Esophagus (tissue), 2 donors: ENCODE measurements around the gene GTF2F1. TPM values are rescaled to one million over a fixed set of nuclear protein-coding genes. Genes with fewer than 3 reads are reported as not detected.

ENCODE experiments used
- H3K27ac ChIP-seq, 2 donors: one replicate each; pipeline ENCODE4 v1.5.1; 2013; ENCODE audit warnings: low read depth in 2 of 2, mild to moderate bottlenecking in 2 of 2, inconsistent platforms in 1 of 2, low read length in 1 of 2, moderate library complexity in 1 of 2
- H3K27me3 ChIP-seq, 2 donors: one replicate each; pipeline ENCODE4 v1.6.1; 2013; ENCODE audit warnings: low read length in 2 of 2, control low read depth in 1 of 2, mild to moderate bottlenecking in 1 of 2; ENCODE audit not compliant: insufficient read depth in 2 of 2, control insufficient read depth in 1 of 2
- H3K36me3 ChIP-seq, 2 donors: one replicate each; pipeline ENCODE4 v1.6.1; 2013; ENCODE audit warnings: low read length in 1 of 2; ENCODE audit not compliant: control insufficient read depth in 2 of 2, insufficient read depth in 2 of 2
- H3K4me1 ChIP-seq, 2 donors: one replicate each; pipeline ENCODE4 v1.6.1; 2013; ENCODE audit warnings: low read length in 1 of 2; ENCODE audit not compliant: control insufficient read depth in 2 of 2, insufficient read depth in 2 of 2
- H3K4me3 ChIP-seq, 2 donors: one replicate each; pipeline ENCODE4 v1.5.1; 2013; ENCODE audit warnings: low read length in 2 of 2, mild to moderate bottlenecking in 2 of 2, low read depth in 1 of 2, moderate library complexity in 1 of 2
- H3K9me3 ChIP-seq, 2 donors: one replicate each; pipeline ENCODE4 v1.6.1; 2013; ENCODE audit warnings: mild to moderate bottlenecking in 2 of 2, low read depth in 1 of 2, low read length in 1 of 2, moderate library complexity in 1 of 2; ENCODE audit not compliant: control insufficient read depth in 2 of 2, insufficient read depth in 1 of 2
- WGBS, 2 donors: extraction: QIAGEN DNeasy Blood & Tissue Kit; methylation state at CpG; one replicate each; pipeline ENCODE4 v1.1.7; 2013; 5-methylcytosine and 5-hydroxymethylcytosine counted together
- polyA plus RNA-seq, 2 donors: library from polyadenylated mRNA; stranded (reverse); fragments of 200-250 nt; gene quantifications; one replicate each; pipeline ENCODE4 v1.2.3, GENCODE V29; 2013
- donor health status: healthy with polysubstance abuse.
- donor health status: Bipolar disorder and iron deficiency.

The GTF2F1 gene
- polyA plus RNA-seq, 2 donors = 35.7 to 46.6 TPM

DNA sequence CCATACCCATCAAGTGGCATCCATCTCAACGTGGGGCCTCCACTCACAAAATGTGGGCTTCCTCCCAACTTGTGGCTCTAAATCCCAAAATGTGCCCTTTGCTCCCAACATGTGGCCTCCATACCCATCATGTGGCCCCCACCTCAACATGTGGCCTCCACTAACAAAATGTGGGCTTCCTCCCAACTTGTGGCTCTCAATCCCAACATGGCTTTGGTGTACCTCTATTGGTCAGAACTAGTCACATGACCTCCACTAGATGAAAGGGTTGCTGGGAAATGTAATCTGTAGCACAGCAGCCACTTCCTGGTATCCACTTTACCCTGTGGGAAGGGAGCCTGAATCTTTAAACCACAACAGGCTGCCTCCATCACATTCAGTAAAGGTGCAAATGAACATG is 49.5 kb downstream of the GTF2F1 start:
- WGBS, 2 donors = 95 to 100% methylated on average over 1 of the region's 1 CpG
- no peaks in the 10 kb centered on the region for H3K4me1 ChIP-seq
- H3K27me3 ChIP-seq = no peaks in the 10 kb centered on the region
- no peak overlapping the region for H3K27ac ChIP-seq
- peaks cover 0 to 2% of the 10 kb centered on the region in 2 donors for H3K9me3 ChIP-seq
- H3K4me3 ChIP-seq = no peak overlapping the region
- H3K36me3 ChIP-seq = no peaks in the 10 kb centered on the region

DNA sequence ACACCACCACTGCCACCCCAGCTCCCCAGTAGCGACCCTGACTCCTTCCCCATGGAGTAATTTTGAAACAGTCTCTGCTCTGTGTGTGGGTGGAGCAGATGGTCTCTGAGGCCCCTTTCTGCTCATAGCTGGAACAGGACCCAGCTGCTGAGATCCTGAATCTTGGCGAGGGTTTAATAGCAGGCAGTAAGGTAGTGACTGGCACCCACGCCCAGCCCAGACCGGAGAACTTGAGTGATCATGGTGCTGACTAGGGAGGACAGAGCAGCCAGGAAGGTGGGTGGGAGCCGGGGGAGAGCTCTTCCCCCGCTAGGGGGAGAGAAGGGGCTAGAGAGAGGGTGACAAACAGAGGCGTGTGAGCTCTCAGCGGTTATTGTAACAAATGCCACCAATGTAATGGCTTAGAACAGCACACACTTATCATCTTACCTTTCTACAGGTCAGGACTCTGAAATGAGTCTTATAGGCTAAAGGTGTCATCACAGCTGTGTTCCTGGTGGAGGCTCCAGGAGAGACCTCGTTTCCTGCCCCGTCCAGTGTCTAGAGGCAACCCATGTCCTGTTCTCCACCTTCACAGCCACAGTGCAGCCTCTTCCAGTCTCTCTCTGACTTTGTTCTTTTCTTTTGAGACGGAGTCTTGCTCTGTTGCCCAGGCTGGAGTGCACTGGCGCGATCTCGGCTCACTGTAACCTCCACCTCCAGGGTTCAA is 52.3 kb downstream of the GTF2F1 start:
- H3K9me3 ChIP-seq = peaks cover 0 to 2% of the 10 kb centered on the region in 2 donors
- no peaks in the 10 kb centered on the region for H3K4me1 ChIP-seq
- no peaks in the 10 kb centered on the region for H3K27me3 ChIP-seq
- H3K4me3 ChIP-seq = no peak overlapping the region
- H3K36me3 ChIP-seq = no peaks in the 10 kb centered on the region
- 66 to 70% methylated on average over 14 of the region's 14 CpGs for WGBS, 2 donors
- no peak overlapping the region for H3K27ac ChIP-seq

DNA sequence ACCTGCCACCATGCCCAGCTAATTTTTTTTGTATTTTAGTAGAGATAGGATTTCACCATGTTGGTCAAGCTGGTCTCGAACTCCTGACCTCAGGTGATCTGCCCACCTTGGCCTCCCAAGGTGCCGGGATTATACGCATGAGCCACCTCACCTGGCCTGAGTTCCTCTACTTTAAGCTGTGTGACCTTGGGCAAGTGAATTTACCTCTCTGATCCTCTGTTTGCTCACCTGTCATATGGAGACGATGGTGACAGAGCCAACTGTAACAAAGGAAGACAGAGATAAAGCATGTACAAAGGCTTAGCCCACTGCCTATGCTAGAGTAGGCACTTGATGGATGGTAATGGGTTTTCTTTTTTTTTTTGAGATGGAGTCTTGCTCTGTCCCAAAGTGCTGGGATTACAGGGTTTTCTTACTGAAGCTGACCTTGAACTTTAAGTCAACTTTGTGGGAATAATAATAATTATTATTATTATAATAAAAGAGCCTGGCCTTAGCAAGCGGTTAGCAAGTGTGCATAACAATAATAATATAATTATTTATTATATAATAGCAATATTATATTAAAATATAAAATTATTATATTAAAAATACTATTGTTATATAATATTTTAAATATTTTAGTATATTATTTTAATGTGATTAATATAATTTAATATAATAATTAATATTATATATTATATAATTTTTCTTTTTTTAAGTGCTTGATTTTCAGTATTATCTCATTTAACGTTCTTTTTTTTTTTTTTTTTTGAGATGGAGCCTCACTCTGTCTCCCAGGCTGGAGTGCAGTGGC is 58.3 kb downstream of the GTF2F1 start:
- H3K36me3 ChIP-seq = no peaks in the 10 kb centered on the region
- WGBS, 2 donors = 77 to 86% methylated on average over 6 of the region's 6 CpGs
- no peak overlapping the region for H3K27ac ChIP-seq
- peaks cover 0 to 6% of the 10 kb centered on the region in 2 donors for H3K4me1 ChIP-seq
- H3K27me3 ChIP-seq = no peaks in the 10 kb centered on the region
- H3K4me3 ChIP-seq = no peak overlapping the region
- H3K9me3 ChIP-seq = no peaks in the 10 kb centered on the region

DNA sequence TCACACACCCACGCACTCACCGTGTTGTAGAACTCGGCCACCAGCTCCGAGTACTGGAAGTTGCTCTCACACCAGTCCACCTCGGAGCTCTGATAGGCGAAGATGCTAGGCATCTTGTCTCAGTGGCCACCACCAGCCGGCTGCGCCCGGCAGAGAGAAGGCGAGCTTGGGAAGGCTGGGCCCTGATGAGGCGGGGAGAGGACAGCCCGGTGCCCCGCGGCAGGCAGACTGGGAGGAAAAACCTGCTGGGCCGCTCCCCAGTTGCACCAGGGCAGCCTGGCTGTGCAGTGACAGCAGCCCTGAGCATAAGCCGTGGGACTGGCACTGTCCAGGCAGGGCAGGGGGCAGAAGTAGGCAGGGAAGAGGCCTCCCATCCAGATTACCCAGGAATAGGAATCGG is 59.5 kb downstream of the GTF2F1 start, which contains the start of gene ACER1:
Gene ACER1, minus strand, starts transcription at position 174 of the 400 bp plus-strand sequence. Its CDS starts 61 bp downstream, at position 113.
- peak within 1 kb of the TSS; percentile 8 to 86 for H3K27ac ChIP-seq
- WGBS, 2 donors = 55 to 68% methylated on average over 16 to 17 of the region's 17 CpGs
- no peaks in the 10 kb centered on the region for H3K27me3 ChIP-seq
- peaks cover 0 to 6% of the 10 kb centered on the region in 2 donors for H3K4me1 ChIP-seq
- H3K36me3 ChIP-seq = no peaks in the 10 kb centered on the region
- H3K9me3 ChIP-seq = no peaks in the 10 kb centered on the region
- H3K4me3 ChIP-seq = peak within 1 kb of the TSS; percentile 17 to 34

Other genes starting within 250 kb of the GTF2F1 start
- gene MLLT1, start 113.2 kb downstream of the GTF2F1 start, polyA plus RNA-seq = 10 to 100 TPM; 15.5 to 16.3 TPM
- gene ACER1, start 59.6 kb downstream of the GTF2F1 start, polyA plus RNA-seq = 1 to 10 TPM; 6.2 to 7.4 TPM
- 10 to 100 TPM; 38.0 to 65.5 TPM for gene CLPP, start 31.6 kb downstream of the GTF2F1 start, polyA plus RNA-seq
- 10 to 100 TPM; 40.6 to 57.1 TPM for gene ALKBH7, start 20.4 kb downstream of the GTF2F1 start, polyA plus RNA-seq
- gene PSPN, start 17.2 kb downstream of the GTF2F1 start, polyA plus RNA-seq = under 1 TPM; 0.47 to 0.79 TPM
- gene KHSRP, start 31.6 kb upstream of the GTF2F1 start, polyA plus RNA-seq = 10 to 100 TPM; 91.9 to 96.2 TPM
- 1 to 10 TPM in 1 of 2 donors, under 1 TPM in 1; 0.36 to 1.4 TPM for gene SLC25A41, start 40.6 kb upstream of the GTF2F1 start, polyA plus RNA-seq
- 10 to 100 TPM; 43.5 to 66.0 TPM for gene SLC25A23, start 66.6 kb upstream of the GTF2F1 start, polyA plus RNA-seq
- gene CRB3, start 71.1 kb upstream of the GTF2F1 start, polyA plus RNA-seq = 10 to 100 TPM; 50.8 to 87.6 TPM
- gene DENND1C, start 88.6 kb upstream of the GTF2F1 start, polyA plus RNA-seq = 1 to 10 TPM; 1.8 to 3.9 TPM
- gene TUBB4A, start 109.1 kb upstream of the GTF2F1 start, polyA plus RNA-seq = under 1 TPM; 0.06 to 0.16 TPM
- 1 to 10 TPM; 4.8 to 8.2 TPM for gene TNFSF9, start 137.9 kb upstream of the GTF2F1 start, polyA plus RNA-seq
- gene CD70, start 198.0 kb upstream of the GTF2F1 start, polyA plus RNA-seq = under 1 TPM; 0.20 to 0.26 TPM